A549 (cell line): ENCODE results near the gene PGLYRP2. TPM values are rescaled to one million over a fixed set of nuclear protein-coding genes. Genes with fewer than 3 reads are reported as not detected.

Source experiments
- ATAC-seq, 2 experiments: fragments of 200-7000 bp in 1 of 2; fragments of >200 bp in 1 of 2; cut with Nextera tagmentation in 1 of 2; cut with Tn5 transposase in 1 of 2; 3 replicates each; pipeline versions ENCODE4 v1.8.0 to v1.9.1; 2018 to 2020; ENCODE audit warnings: mild to moderate bottlenecking in 1 of 2, moderate library complexity in 1 of 2
- CTCF ChIA-PET: fragments of 300-600 bp; sonication (Branson Sonifier 250); formaldehyde crosslinking; extraction: SDS; loops from one replicate; lab custom pipeline; 2021; ENCODE audit warnings: antibody characterized with exemption, inconsistent platforms; lab: Yijun Ruan, JAX
- POLR2A ChIA-PET: fragments of 350-600 bp; formaldehyde crosslinking; extraction: SDS; loops from one replicate; lab custom pipeline; 2021; ENCODE audit warnings: antibody characterized with exemption, inconsistent platforms; lab: Yijun Ruan, JAX
- DNase-seq, 2 experiments: peaks; one replicate each; pipeline versions ENCODE4 v3.0.0 to v3.0.0-alpha.2; 2011 to 2016; ENCODE audit warnings: low read depth in 1 of 2, low spot score in 1 of 2
- FAIRE-seq: peaks from 2 replicates; lab custom pipeline; 2011; peaks lifted over from hg19 to GRCh38; lab: Jason Lieb, UNC
- H3K27ac ChIP-seq, 2 experiments: fragments of >200 bp; sonication (Bioruptor Twin); formaldehyde crosslinking; 3 replicates each; pipeline ENCODE4 v1.5.1; 2016 to 2017
- H3K4me1 ChIP-seq: fragments of >200 bp; sonication (Bioruptor Twin); formaldehyde crosslinking; 3 replicates; pipeline ENCODE4 v1.6.1; 2016
- H3K4me2 ChIP-seq: fragments of >200 bp; sonication (Bioruptor Twin); formaldehyde crosslinking; 3 replicates; pipeline ENCODE4 v1.6.1; 2016
- H3K4me3 ChIP-seq: fragments of >200 bp; sonication (Bioruptor Twin); formaldehyde crosslinking; 3 replicates; pipeline ENCODE4 v1.5.1; 2016
- H3K9me3 ChIP-seq: fragments of >200 bp; sonication (Bioruptor Twin); formaldehyde crosslinking; 3 replicates; pipeline ENCODE4 v1.6.1; 2016
- CEBPB ChIP-seq, 2 experiments: fragments of >200 bp in 1 of 2; sonication (Bioruptor Twin) in 1 of 2; formaldehyde crosslinking in 1 of 2; IDR thresholded peaks; 2 replicates each; pipeline ENCODE4 v1.6.1; 2012 to 2016
- CHD2 ChIP-seq: fragments of 150-350 bp; IDR thresholded peaks from 2 replicates; pipeline ENCODE4 v1.6.1; 2014; ENCODE audit warnings: low read length; ENCODE audit not compliant: partially characterized antibody
- CHD4 ChIP-seq: fragments of 200-600 bp; sonication (generic); IDR thresholded peaks from 2 replicates; pipeline ENCODE4 v1.6.1; 2016; ENCODE audit warnings: antibody characterized with exemption, mild to moderate bottlenecking, borderline replicate concordance
- E2F6 ChIP-seq: IDR thresholded peaks from 2 replicates; pipeline ENCODE4 v1.6.1; 2012; ENCODE audit warnings: low read depth, borderline replicate concordance
- EP300 ChIP-seq, 2 experiments: fragments of >200 bp; sonication (Bioruptor Twin); formaldehyde crosslinking; IDR thresholded peaks; 2 replicates in 1 of 2; 3 replicates in 1 of 2; pipeline ENCODE4 v1.6.1; 2016 to 2017
- FOSB ChIP-seq: fragments of 250-450 bp; sonication (Bioruptor Pico); IDR thresholded peaks from 2 replicates; pipeline ENCODE4 v1.5.0; 2020; ENCODE audit warnings: mild to moderate bottlenecking, moderate library complexity
- FOSL2 ChIP-seq, 2 experiments: fragments of 450-650 bp in 1 of 2; fragments of >200 bp in 1 of 2; sonication (Bioruptor Twin) in 1 of 2; formaldehyde crosslinking; IDR thresholded peaks; 2 replicates each; pipeline versions ENCODE4 v1.5.0 to v1.6.1; 2016 to 2020; ENCODE audit warnings: mild to moderate bottlenecking in 1 of 2, moderate library complexity in 1 of 2
- HOXA7 ChIP-seq: fragments of 250-450 bp; sonication (Bioruptor Pico); IDR thresholded peaks from 2 replicates; pipeline ENCODE4 v1.5.0; 2020; ENCODE audit warnings: mild to moderate bottlenecking, moderate library complexity
- HOXB5 ChIP-seq: fragments of 250-450 bp; sonication (Bioruptor Pico); IDR thresholded peaks from 2 replicates; pipeline ENCODE4 v1.5.0; 2020; ENCODE audit warnings: mild to moderate bottlenecking, moderate library complexity
- JUNB ChIP-seq: fragments of >200 bp; sonication (Bioruptor Twin); formaldehyde crosslinking; IDR thresholded peaks from 2 replicates; pipeline ENCODE4 v1.6.1; 2016
- POLR2A ChIP-seq: IDR thresholded peaks from 2 replicates; pipeline ENCODE4 v1.6.1; 2012; ENCODE audit warnings: mild to moderate bottlenecking, low read length
- RAD21 ChIP-seq, 2 experiments: fragments of >200 bp in 1 of 2; sonication (Bioruptor Twin) in 1 of 2; formaldehyde crosslinking in 1 of 2; IDR thresholded peaks in 1 of 2; conservative IDR thresholded peaks in 1 of 2; 2 replicates in 1 of 2; 3 replicates in 1 of 2; pipeline ENCODE4 v1.6.1; 2012 to 2018; ENCODE audit warnings: inconsistent platforms in 1 of 2
- RNF2 ChIP-seq: fragments of 200-600 bp; sonication (generic); IDR thresholded peaks from 2 replicates; pipeline ENCODE4 v1.6.1; 2016; ENCODE audit warnings: low read depth, mild to moderate bottlenecking, antibody characterized with exemption, moderate library complexity, borderline replicate concordance
- TP53 ChIP-seq: fragments of 250-450 bp; sonication (Bioruptor Pico); IDR thresholded peaks from 2 replicates; pipeline ENCODE4 v1.5.0; 2021; ENCODE audit warnings: mild to moderate bottlenecking, moderate library complexity
- ZNF302 ChIP-seq: fragments of 250-450 bp; sonication (Bioruptor Pico); IDR thresholded peaks from 2 replicates; pipeline ENCODE4 v1.9.0; 2021; ENCODE audit warnings: inconsistent platforms, mild to moderate bottlenecking, moderate library complexity
- WGBS: methylation state at CpG from one replicate; pipeline ENCODE4 v1.1.6; 2017; ENCODE audit errors: missing lambda C conversion rate; 5-methylcytosine and 5-hydroxymethylcytosine counted together
- polyA plus RNA-seq, 4 experiments: library from polyadenylated mRNA; depleted of rRNA in 3 of 4; stranded (reverse); fragments of >200 nt; fragmentation: RNase III in 1 of 4; extraction: RNeasy Plus Mini Kit Qiagen cat#74134 plus additional on column Dnase treatment in 1 of 4; gene quantifications; 2 replicates in 3 of 4; 3 replicates in 1 of 4; pipeline ENCODE4 v1.2.3, GENCODE V29; 2011 to 2017
- TF ChIP-seq, protein P1 (sequence below): fragments of 450-650 bp; IDR thresholded peaks from 2 replicates; pipeline ENCODE4 v1.6.1; 2014; ENCODE audit warnings: antibody characterized with exemption
- TF ChIP-seq, protein P2 (sequence below): IDR thresholded peaks from 2 replicates; pipeline ENCODE4 v1.6.1; 2012

PGLYRP2 gene
- polyA plus RNA-seq, 2 of the 4 experiments (the other 2 are of a cell fraction) = not detected

DNA sequence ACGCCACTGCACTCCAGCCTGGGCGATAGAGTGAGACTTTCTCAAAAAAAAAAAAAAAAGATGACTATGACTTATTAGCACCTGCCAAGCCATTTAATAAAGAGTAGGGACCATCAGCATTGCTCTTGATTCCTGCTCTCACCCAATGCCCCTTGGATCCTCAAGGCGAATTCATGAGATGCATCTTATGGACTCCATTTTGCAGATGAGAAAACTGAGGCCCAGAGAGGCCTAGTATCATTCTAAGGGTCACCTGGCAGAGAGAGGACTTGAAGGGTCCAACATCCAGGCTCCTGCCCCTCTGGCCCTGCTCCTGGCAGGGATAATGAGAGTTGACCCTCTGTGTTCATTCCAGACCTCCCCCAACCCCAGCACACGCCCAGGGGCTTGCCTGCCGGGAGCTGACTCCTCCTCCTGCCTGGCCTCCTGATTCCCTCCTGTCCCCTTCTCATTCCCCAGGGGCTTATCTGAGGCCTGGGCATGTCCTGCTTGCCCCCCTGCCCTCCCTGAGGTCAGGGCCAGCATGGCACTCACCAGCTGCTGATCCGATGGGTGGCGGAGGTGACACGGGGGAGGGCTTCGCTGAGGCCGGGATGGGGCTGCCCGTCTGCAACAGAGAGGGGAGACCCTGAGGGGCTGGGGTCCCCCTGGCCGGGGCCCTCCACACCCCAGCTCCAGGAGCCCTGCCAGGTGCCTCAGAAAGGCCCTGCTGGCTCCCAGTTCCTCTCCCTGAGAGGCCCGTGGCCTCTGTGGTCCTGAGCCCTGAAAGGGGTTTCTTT lies 37.0 kb downstream of the PGLYRP2 start:
- Histone ChIP-seq H3K4me3 (no peak overlapping the region), H3K9me3 (no peaks in the 10 kb centered on the region), H3K4me1 (no peaks in the 10 kb centered on the region), H3K4me2 (no peak overlapping the region), H3K27ac (no peak overlapping the region)
- FAIRE-seq (no peak), DNase-seq (no peak), ATAC-seq (no peak)
- WGBS = 80% methylated on average over 5 of the region's 13 CpGs
- POLR2A ChIA-PET = no interaction called here
- CTCF ChIA-PET = no interaction called here
- TF ChIP-seq JUNB (no peak), HOXA7 (CRISPR knock-in tag) (no peak), POLR2A (no peak)

DNA sequence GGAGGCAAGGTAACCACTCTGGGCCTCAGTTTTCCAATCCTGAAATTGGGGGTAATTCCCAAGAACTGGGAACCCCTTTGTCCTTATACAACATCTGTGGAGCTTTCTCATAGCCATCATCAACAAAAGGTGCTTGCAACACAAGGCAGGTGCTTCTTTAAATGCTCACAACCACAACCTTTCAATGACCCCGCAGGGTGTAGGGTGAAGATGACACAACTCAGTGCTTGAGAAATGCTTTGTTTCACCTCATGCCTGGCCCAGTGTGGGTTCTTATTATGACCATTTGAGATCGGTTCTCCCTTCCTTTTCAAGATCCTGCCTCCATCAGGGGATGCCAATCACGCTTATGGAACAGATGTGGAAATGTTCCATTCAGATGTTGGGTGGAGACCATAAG lies 38.0 kb downstream of the PGLYRP2 start:
- ChIA-PET CTCF (no interaction called here), POLR2A (no interaction called here)
- Histone ChIP-seq H3K4me3 (no peak overlapping the region), H3K27ac (no peak overlapping the region), H3K4me2 (no peak overlapping the region), H3K9me3 (no peaks in the 10 kb centered on the region), H3K4me1 (no peaks in the 10 kb centered on the region)
- WGBS = 51% methylated on average over 3 of the region's 3 CpGs
- ATAC-seq = no peak
- TF ChIP-seq CHD2 (no peak), ZNF302 (CRISPR knock-in tag) (no peak), EP300 (IDR thresholded peaks at IDR 0.05) (no peak), HOXB5 (CRISPR knock-in tag) (no peak), CEBPB (IDR thresholded peaks at IDR 0.05) (no peak), TP53 (CRISPR knock-in tag) (no peak), RAD21 (conservative IDR thresholded peaks at IDR 0.05 in 1 of 2, IDR thresholded peaks at IDR 0.05 in 1 of 2) (no peak), HOXA7 (CRISPR knock-in tag) (no peak), E2F6 (no peak), FOSL2 (IDR thresholded peaks at IDR 0.05) (no peak), FOSL2 (CRISPR knock-in tag; IDR thresholded peaks at IDR 0.05) (no peak)
- no peak for DNase-seq
- FAIRE-seq = no peak

- Histone ChIP-seq H3K4me3 (no peak overlapping the region), H3K4me2 (no peak overlapping the region), H3K27ac (no peak overlapping the region), H3K9me3 (no peaks in the 10 kb centered on the region), H3K4me1 (no peaks in the 10 kb centered on the region)
- ChIA-PET CTCF (interaction anchor here (1.5 kb wide), 1 partner anchor 21 kb away, joined by 4 read pairs; the partner anchor contains the start of gene AKAP8L), POLR2A (no interaction called here)
- FAIRE-seq = no peak
- WGBS = 88% methylated on average over 11 of the region's 38 CpGs
- no peak for ATAC-seq
- TF ChIP-seq ZNF302 (CRISPR knock-in tag) = no peak
- TF ChIP-seq, protein P1, sequence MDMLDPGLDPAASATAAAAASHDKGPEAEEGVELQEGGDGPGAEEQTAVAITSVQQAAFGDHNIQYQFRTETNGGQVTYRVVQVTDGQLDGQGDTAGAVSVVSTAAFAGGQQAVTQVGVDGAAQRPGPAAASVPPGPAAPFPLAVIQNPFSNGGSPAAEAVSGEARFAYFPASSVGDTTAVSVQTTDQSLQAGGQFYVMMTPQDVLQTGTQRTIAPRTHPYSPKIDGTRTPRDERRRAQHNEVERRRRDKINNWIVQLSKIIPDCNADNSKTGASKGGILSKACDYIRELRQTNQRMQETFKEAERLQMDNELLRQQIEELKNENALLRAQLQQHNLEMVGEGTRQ = no peak
- TF ChIP-seq CHD4 = no peak
- TF ChIP-seq FOSB = no peak
- TF ChIP-seq RNF2 = no peak
- TF ChIP-seq, protein P2, sequence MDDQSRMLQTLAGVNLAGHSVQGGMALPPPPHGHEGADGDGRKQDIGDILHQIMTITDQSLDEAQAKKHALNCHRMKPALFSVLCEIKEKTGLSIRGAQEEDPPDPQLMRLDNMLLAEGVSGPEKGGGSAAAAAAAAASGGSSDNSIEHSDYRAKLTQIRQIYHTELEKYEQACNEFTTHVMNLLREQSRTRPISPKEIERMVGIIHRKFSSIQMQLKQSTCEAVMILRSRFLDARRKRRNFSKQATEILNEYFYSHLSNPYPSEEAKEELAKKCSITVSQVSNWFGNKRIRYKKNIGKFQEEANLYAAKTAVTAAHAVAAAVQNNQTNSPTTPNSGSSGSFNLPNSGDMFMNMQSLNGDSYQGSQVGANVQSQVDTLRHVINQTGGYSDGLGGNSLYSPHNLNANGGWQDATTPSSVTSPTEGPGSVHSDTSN = no peak
- TF ChIP-seq HOXA7 (CRISPR knock-in tag) = no peak
- DNase-seq = no peak
These were observed 39.3 kb downstream of the PGLYRP2 start for GRCh38 chr19:15439821-15440641.
